Measurements from ENCODE around the gene DENND1B.
"Not testable (repeated sequence)": the region's sequence is repeated elsewhere in the genome, so short reads cannot be mapped to it uniquely, and the experiment has no call there.

The DENND1B gene

GRCh38 chr1:197782722-197783360 lies 7.6 kb upstream of the DENND1B start:
- DNase-seq (ENCODE audit: low spot score): no peak

DNA sequence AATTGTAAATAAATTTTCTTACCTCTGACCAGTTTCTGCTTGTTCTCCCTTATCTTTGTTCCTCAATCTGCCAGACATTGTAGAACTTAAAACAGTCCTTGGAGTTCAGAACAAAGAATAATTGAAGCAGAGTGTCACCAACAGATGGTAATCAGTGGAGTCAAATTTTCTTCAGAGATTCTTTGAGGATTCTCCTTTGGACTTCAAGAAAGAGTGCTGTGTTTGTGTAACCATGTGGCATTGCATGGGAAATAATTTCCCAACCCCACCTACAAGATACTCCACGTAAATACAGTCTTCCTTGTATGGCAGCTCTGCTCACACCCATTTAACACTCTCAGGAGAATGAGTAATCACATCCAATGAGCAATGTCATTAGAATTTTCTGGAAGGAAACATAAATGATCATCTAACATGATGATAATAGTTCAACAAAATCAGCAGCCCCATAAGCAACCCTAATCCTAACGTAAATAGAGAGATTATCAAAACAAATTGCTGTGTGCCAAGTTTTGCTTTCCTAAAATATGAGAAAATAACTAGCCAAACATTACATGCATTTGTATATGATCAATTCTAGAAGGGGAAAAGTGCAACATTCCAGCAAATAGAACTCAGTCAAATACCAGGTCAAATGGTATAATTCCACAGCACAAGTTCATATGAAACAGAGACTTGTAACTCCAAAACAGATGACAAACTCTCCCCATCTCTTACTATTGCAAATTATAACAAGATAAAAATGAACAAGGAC lies 6.9 kb upstream of the DENND1B start:
- no peak for DNase-seq (ENCODE audit: low spot score)

DNA sequence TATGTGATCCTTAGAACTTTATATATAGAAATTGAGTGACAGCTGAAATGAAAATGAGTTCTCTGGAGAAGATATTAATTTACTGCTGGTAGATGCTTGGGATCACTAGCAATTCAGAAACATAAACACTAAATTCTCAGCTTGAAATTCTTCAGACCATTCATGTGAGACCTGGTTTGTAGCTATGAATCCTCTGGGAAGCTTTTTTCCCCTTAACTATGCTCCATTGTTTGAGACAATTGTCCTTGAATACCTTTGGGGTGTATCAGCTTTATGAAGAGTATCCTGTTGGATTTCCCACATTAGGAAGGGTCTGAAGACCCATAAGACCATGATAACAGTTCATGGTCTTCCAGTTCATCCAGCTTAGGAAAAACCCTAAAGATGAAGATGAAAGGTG lies 4.6 kb upstream of the DENND1B start:
- DNase-seq (ENCODE audit: low spot score): no peak

GRCh38 chr1:197778366-197778945 lies 3.2 kb upstream of the DENND1B start:
- no peak for DNase-seq (ENCODE audit: low spot score)

- DNase-seq (ENCODE audit: low spot score): no peak
Measured at GRCh38 chr1:197776351-197777105, 1.2 kb upstream of the DENND1B start.

DNA sequence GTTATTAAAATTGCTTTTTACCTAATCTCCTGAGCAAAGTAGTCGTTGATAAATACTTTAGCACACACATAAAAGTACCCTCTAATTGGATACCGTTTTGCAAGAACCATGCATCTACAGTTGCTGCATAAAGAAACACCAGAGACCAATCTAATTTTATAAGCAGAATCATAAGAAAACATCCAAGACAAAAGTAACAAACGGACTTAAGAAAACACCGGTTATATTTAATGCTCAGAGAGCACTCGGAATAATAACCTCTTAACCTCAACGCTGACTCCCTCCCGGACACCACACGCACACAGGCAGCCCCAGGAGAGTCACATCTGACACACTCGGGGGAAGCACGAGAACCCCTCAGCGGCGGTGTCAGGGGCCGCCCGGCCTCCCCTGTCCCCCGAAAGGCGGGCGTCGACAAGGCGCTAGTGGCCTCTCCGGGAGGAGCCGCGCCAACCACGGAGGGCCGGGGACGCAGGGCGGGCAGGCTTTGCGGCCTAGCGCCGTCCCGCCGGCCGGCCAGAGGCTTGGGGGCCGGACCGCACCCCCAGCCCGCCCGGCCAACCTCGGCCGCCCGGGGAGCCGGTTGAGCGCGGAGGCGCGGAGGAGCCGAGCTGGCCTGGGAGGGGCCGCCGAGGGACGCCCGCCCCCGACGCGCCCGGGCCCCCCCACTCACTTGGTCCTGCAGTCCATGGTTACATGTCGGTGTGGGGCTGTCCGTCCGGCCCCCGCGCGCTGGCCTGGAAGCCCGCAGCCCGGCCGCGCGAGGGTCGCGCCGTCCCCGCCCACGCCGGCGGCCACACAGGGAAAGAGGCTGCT lies 606 bp downstream of the DENND1B start:
- DNase-seq (ENCODE audit: low spot score): no peak

DNA sequence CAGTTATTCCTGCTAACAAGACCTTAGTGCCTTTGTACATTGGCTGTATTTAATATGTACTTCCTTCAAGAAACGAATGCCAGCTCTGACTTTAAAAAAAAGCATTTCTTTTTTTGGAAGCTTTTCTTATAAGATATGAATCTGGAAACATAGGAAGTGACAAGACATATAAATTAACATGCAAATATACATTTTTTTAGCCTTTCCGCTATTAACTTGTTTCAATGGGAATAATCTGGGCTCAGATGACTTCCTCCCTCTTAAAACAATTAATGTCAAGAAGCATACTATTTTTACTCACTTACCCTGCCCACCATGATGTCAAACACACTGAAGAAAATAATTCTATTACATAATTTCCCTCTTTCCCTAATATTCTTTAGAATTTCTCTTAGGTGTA lies 1.4 kb downstream of the DENND1B start:
- DNase-seq (ENCODE audit: low spot score): no peak

GRCh38 chr1:197771904-197772556 lies 3.2 kb downstream of the DENND1B start:
- DNase-seq (ENCODE audit: low spot score): no peak

- no peak for DNase-seq (ENCODE audit: low spot score)
Measured at GRCh38 chr1:197771386-197771785, 3.9 kb downstream of the DENND1B start.

- no peak for DNase-seq (ENCODE audit: low spot score)
Measured at GRCh38 chr1:197770243-197770642, 5.0 kb downstream of the DENND1B start.

DNA sequence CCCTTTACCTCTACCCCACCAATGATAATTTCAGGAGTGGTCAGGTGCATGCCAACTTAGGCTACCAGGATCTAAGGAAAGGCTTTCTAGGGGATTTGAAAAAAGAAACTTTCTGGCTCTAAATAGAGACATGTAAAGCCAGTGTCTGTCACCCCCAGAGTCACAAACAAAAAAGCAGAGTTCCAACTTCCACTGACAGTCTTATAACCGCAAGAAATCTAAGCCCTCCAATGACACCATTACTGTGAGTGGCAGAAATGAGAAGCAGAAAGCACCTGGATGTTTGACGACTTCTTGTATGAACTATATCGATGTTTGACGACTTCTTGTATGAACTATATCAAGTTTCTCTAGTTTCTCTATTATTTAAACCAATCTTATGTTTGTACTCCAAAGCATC lies 6.0 kb downstream of the DENND1B start:
- DNase-seq (ENCODE audit: low spot score): no peak

- DNase-seq (ENCODE audit: low spot score): no peak
Measured at GRCh38 chr1:197768014-197768805, 7.1 kb downstream of the DENND1B start.

- no peak for DNase-seq (ENCODE audit: low spot score)
Measured at GRCh38 chr1:197763769-197764168, 11.5 kb downstream of the DENND1B start.

GRCh38 chr1:197763307-197763706 lies 12.0 kb downstream of the DENND1B start:
- no peak for DNase-seq (ENCODE audit: low spot score)

DNA sequence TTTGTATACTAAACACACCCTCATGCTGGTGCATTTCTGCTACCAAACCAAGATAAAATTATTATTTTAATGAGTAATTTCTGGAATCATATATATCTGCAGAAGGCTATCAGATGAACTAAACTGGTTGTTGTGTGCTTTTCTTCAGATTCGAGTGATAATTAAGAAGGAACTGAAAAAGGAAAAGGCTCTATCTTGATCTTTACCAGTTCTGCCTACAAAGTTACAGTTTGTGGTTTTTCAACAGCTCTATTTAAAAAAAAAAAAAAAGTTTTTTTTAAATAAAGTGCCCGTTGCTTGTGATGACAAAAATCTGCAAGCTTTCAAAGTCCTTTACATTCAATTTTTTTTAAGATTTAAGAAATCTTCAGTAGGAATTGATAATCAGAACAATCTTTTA lies 13.6 kb downstream of the DENND1B start:
- no peak for DNase-seq (ENCODE audit: low spot score)

- DNase-seq (ENCODE audit: low spot score): not testable (repeated sequence)
Measured at GRCh38 chr1:197755553-197755952, 19.7 kb downstream of the DENND1B start.

GRCh38 chr1:197752652-197753164 lies 22.6 kb downstream of the DENND1B start:
- not testable (repeated sequence) for DNase-seq (ENCODE audit: low spot score)

DNA sequence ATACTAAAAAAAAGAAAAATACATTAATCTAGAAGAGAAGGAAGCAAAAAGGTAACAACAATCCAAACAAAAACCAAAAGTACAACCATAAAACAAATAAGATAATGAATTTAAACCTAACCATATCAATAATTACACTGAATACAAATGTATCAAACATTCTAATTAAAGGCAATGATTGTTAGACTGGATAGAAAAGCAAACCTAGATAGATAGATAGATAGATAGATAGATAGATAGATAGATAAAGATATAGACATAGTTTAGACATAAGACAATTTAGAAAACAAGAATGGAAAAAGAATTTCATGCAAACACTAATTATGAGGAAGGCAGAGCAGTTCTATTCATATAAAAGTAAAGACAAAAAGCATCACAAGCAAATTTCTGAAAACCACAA lies 24.9 kb downstream of the DENND1B start:
- DNase-seq (ENCODE audit: low spot score): no peak

DNA sequence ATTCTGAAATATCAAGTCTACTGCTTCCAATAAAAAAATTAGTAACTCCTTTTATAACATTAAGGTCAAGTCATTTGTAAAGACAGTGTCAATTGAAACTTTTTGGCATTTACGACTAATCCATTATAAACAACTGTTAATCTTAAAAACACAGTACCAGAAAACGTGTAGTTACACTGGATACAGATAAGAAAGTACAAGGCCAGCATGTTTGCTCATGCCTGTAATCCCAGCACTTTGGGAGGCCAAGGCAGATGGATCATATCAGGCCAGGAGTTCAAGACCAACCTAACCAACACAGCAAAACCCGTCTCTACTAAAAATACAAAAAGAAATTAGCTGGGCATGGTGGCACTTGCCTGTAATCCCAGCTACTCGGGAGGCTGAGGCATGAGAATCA lies 29.4 kb downstream of the DENND1B start:
- DNase-seq (ENCODE audit: low spot score): no peak

DNA sequence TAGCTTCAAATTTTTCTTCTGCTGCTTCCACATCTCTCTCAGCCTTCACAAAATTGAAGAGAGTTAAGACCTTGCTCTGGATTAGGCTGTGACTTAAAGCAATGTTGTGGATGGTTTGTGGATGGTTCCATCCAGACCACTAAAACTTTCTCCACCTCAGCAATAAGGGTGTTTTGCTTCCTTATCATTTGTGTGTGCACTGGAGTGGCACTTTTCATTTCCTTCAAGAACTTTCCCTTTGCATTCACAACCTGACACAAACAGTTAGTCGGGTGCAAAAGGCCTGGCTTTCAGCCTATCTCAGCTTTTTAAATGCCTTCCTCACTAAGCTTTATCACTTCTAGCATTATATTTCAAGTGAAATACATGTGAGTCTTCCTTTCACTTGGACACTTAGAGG lies 30.3 kb downstream of the DENND1B start:
- no peak for DNase-seq (ENCODE audit: low spot score)
